Brain microvascular endothelial cell (primary cell): Measurements from ENCODE around the gene OGFOD2.

ENCODE experiments used
- DNase-seq: peaks from one replicate; pipeline ENCODE4 v3.0.0-alpha.2; 2020
- H3K27ac ChIP-seq: fragments of 250-450 bp; sonication (Bioruptor Pico); 2 replicates; pipeline ENCODE4 v1.5.1; 2020; ENCODE audit warnings: mild to moderate bottlenecking, moderate library complexity
- H3K27me3 ChIP-seq: fragments of 250-450 bp; sonication (Bioruptor Pico); replicated peaks from 2 replicates; pipeline ENCODE4 v1.5.1; 2020; ENCODE audit warnings: mild to moderate bottlenecking
- H3K36me3 ChIP-seq: fragments of 250-450 bp; sonication (Bioruptor Pico); replicated peaks from 2 replicates; pipeline ENCODE4 v1.5.1; 2020; ENCODE audit warnings: mild to moderate bottlenecking
- H3K4me3 ChIP-seq: 2 replicates; pipeline ENCODE4 v1.5.1; 2011; ENCODE audit warnings: low read depth, mild to moderate bottlenecking, control low read depth, low read length, moderate library complexity
- in situ Hi-C: cut with HindIII; loops from 2 replicates; pipeline ENCODE4 v1.10.0; 2017; ENCODE audit warnings: low sequenced_read_pairs, low pct_ligation_motif_present
- TF ChIP-seq, protein P1 (sequence below): IDR thresholded peaks from 2 replicates; pipeline ENCODE4 v1.5.1; 2011; ENCODE audit warnings: low read depth, mild to moderate bottlenecking, moderate library complexity, low read length, control low read depth, inconsistent platforms; ENCODE audit errors: missing control alignments

Gene OGFOD2

DNA sequence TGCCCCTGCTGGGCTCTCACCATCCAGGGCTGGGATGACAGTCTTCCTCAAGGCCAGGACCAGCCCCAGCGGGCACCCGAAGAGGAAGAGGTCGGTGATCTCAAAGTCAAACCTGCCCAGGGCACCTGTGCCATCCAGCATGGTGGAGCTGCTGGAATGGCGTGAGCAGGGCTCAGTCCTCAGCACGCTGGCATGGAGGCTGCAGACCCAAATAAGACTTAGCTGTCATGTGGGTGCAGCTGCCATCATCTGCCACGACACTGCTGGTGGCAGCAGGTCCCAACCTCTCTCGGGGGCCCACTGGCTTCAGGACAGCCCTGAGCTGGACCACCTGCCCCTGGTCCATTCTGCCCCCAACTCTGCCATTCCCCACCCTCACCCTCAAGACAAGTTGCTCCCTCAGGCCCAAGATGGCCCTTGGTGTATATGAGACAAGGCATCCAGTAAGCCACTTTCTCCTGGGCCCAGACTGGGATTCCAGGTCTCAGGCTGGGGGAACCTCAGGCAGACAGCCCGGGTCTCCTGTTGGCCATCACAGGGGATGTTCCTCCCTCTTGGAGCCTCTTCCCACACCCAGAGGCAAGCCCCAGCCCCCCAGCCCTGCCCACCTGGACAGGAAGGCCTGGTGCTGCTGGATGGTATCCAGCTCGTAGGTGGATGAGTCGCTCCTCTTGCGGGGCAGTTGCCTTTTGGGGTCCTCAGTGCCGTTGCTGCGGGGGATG lies 19.9 kb downstream of the OGFOD2 start:
- no peak for DNase-seq
- Histone ChIP-seq H3K27me3 (no peaks in the 10 kb centered on the region), H3K27ac (no peak overlapping the region), H3K4me3 (no peak overlapping the region), H3K36me3 (no peaks in the 10 kb centered on the region)
- in situ Hi-C loops = no loop called here
- TF ChIP-seq, protein P1, sequence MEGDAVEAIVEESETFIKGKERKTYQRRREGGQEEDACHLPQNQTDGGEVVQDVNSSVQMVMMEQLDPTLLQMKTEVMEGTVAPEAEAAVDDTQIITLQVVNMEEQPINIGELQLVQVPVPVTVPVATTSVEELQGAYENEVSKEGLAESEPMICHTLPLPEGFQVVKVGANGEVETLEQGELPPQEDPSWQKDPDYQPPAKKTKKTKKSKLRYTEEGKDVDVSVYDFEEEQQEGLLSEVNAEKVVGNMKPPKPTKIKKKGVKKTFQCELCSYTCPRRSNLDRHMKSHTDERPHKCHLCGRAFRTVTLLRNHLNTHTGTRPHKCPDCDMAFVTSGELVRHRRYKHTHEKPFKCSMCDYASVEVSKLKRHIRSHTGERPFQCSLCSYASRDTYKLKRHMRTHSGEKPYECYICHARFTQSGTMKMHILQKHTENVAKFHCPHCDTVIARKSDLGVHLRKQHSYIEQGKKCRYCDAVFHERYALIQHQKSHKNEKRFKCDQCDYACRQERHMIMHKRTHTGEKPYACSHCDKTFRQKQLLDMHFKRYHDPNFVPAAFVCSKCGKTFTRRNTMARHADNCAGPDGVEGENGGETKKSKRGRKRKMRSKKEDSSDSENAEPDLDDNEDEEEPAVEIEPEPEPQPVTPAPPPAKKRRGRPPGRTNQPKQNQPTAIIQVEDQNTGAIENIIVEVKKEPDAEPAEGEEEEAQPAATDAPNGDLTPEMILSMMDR = no peak

DNA sequence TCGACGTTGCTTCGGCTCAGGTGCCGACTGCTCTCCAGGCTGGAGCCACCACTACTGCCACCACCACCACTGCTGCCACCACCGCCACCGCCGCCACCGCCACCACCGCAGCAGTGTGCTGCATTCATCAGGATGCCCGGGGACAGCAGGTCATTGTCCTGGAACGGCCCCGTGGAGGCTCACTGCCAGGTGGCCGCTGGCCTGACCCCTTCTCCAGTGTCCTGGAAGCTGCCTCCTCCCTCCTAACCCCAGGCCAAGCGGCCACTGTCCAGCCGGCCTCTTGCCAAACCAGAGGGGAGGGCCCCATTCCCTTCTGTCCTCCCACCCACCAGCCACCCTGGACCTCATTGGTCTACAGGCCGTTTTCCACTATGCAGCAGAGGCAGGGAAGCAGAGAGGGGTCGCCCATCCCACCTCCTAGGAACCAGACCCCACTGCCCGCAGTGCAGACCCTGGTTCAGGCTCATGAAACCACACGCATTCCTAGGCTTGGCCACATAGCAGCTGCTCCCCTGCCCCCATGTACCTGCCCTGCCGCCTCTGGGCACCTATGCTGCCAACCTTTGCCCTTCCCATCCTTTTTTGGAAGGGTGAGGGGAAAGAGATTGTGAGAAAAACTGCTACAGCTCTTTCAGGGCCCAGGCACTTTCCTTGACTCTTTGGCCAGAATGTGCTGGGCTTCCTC lies 20.6 kb downstream of the OGFOD2 start:
- no peaks in the 10 kb centered on the region for H3K27me3 ChIP-seq
- no peak overlapping the region for H3K4me3 ChIP-seq
- in situ Hi-C loops = no loop called here
- DNase-seq = no peak
- H3K36me3 ChIP-seq = no peaks in the 10 kb centered on the region
- TF ChIP-seq, protein P1 = no peak
- H3K27ac ChIP-seq = no peak overlapping the region

DNA sequence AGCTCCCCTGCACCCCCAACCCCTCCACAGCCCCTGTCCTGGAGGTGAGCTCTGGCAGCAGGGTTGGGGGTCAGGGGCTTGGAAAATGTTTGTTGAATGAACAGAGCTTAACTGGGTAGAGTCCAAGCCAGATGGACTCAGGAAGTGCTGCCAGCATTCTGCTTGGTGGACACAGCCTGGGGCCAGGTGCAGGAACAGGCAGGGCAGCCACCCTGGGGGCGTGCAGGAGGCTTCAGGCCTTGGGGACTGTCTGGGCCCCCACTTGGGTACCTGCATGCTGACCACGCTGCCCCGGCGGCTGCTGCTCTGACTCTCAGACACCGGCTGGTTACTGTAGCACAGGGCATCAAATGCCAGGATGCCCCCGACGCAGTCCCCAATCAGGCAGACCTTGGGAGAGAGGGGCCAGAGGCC lies 21.2 kb downstream of the OGFOD2 start:
- in situ Hi-C loops = no loop called here
- H3K36me3 ChIP-seq = no peaks in the 10 kb centered on the region

DNA sequence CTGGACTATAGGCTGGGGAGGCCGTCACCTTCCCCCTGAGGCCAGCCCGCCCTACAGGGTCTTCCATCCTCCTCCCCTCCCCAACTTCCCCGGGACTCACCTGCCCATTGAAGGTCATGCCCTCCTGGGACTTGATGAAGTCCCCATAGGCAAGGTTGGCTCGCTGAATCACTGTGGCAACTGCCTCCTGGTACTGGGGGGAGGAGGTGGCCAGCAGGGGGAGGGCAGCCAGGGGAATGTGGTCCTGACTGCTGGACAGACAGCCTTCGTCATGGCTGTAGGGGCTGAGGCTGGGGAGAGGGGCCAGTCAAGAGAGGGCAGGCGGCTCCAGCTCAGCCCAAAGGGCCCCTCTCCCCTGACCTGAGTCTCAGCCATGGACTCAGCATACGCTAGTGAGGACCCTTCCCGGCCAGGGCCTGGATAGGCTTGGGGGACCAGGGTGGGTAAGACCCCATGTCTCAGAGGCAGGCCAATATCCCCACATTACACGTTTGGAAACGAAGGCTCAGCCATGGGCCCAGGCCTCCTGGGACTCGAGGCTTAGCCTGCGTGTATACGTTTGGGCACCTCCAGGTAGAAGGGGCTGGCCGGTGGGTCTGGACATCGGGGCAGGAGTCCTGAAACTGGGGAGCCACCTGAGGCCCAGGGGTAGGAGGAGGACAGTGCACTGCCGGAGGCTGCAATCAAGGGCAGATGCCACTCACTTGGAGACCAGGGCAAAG lies 21.7 kb downstream of the OGFOD2 start:
- Histone ChIP-seq H3K4me3 (no peak overlapping the region), H3K27ac (no peak overlapping the region), H3K27me3 (no peaks in the 10 kb centered on the region), H3K36me3 (no peaks in the 10 kb centered on the region)
- DNase-seq = no peak
- TF ChIP-seq, protein P1 = no peak
- in situ Hi-C loops = no loop called here

More for the DNA sequence above, 21.2 kb downstream of the OGFOD2 start:
- no peak overlapping the region for H3K4me3 ChIP-seq
- TF ChIP-seq, protein P1 = no peak
- no peak overlapping the region for H3K27ac ChIP-seq
- no peak for DNase-seq
- H3K27me3 ChIP-seq = no peaks in the 10 kb centered on the region

DNA sequence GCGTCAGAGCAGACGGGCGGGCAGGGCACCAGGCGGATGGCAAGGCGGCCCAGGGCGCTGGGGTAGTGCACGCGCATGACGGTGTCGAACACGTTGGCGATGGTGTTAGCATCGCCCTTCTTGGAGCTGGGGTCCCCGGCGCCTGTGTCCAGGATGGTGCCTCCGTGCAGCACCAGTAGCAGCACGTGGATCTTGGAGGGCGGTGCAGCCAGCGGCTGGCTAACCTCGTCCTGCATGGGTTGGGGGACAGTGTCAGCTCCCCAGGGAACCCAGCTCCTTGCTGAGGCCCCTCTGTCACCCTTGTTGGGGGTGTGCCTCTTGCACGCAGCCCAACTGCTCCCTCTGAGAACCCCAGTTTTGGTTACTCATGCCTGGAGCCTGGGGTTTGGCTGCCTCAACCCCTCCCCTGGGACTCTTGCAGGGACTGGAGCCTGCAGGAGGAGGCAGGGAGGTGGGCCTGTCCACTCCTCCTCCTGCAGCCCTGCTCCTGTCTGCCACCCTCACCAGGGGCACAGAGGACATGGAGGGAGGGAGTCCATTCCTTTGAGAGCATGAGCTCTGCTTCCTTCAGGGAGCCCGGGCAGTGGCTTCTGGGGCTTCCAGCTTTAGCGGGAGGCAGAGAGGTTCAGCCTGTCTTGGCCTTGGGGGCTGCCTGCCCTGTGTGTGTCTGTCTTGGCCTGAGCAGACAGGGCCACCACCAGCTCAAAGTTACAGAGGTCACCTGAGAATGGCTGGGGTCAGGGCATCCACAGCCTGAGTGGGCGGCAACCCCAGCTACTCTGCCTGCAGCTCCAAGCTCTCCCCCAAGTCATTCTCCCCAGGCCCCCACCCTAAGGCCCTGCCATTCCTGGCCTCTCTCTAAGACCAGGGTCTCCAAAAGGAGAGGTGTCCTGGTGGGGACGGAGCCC lies 22.6 kb downstream of the OGFOD2 start:
- no peak for DNase-seq
- in situ Hi-C loops = no loop called here
- no peak overlapping the region for H3K4me3 ChIP-seq

More for the DNA sequence above, 22.6 kb downstream of the OGFOD2 start:
- TF ChIP-seq, protein P1 = no peak
- no peaks in the 10 kb centered on the region for H3K27me3 ChIP-seq
- H3K36me3 ChIP-seq = no peaks in the 10 kb centered on the region
- no peak overlapping the region for H3K27ac ChIP-seq
